ENCODE measurements around the gene RAB14. TPM values are rescaled to one million over a fixed set of nuclear protein-coding genes. Genes with fewer than 3 reads are reported as not detected.
A peak's percentile ranks its signal among the peaks of the same experiment; 100 is the strongest.

RAB14 gene
- total RNA-seq, 2 experiments from 2014 or later: 54.3 to 55.5 TPM

- intact Hi-C loops (cut with micrococcal nuclease): loop anchor here (10.0 kb wide), 1 partner anchor 158 kb away; the partner anchor contains the start of gene STOM
- H3K4me3 Mint-ChIP-seq: no peak overlapping the region
- no peak overlapping the region for H3K27ac Mint-ChIP-seq
- H3K9me3 Mint-ChIP-seq: no peaks in the 10 kb centered on the region
- H3K27me3 Mint-ChIP-seq: no peaks in the 10 kb centered on the region
- ATAC-seq (no peak), DNase-seq (no peak)
- POLR2A ChIA-PET: interaction anchor here (0.6 to 0.8 kb wide), 2 partner anchors 11 to 396 kb away, joined by 3 read pairs; no protein-coding TSS in a partner anchor
- no peak for TF ChIP-seq CTCF (IDR thresholded peaks at IDR 0.05)
- H3K4me1 Mint-ChIP-seq (ENCODE audit: low read depth): peaks cover 4% of the 10 kb centered on the region
- CTCF ChIA-PET: interaction anchor here (0.6 to 5.6 kb wide), 7 partner anchors 11 to 235 kb away, joined by 3 to 47 read pairs (median 3); no protein-coding TSS in a partner anchor
- no peaks in the 10 kb centered on the region for H3K36me3 Mint-ChIP-seq (ENCODE audit: low read depth)
These were observed 14.7 kb upstream of the RAB14 start for GRCh38 chr9:121216271-121216805.

GRCh38 chr9:121214005-121214404 lies 12.3 kb upstream of the RAB14 start:
- Mint-ChIP-seq H3K36me3 (ENCODE audit: low read depth) (no peaks in the 10 kb centered on the region), H3K4me3 (no peak overlapping the region), H3K27me3 (no peaks in the 10 kb centered on the region), H3K9me3 (no peaks in the 10 kb centered on the region), H3K4me1 (ENCODE audit: low read depth) (peaks cover 2% of the 10 kb centered on the region), H3K27ac (no peak overlapping the region)
- CTCF ChIA-PET: interaction anchor here (0.8 to 5.6 kb wide), 36 partner anchors 8 to 545 kb away, joined by 3 to 47 read pairs (median 10); partner anchors contain the start of genes GSN and RAB14
- DNase-seq (no peak), ATAC-seq (no peak)
- POLR2A ChIA-PET: interaction anchor here (1.6 kb wide), 1 partner anchor 87 kb away, joined by 5 read pairs; no protein-coding TSS in a partner anchor
- no peak for TF ChIP-seq CTCF (IDR thresholded peaks at IDR 0.05)
- intact Hi-C loops (cut with micrococcal nuclease): loop anchor here (10.0 kb wide), 1 partner anchor 161 kb away; the partner anchor contains the start of gene STOM

DNA sequence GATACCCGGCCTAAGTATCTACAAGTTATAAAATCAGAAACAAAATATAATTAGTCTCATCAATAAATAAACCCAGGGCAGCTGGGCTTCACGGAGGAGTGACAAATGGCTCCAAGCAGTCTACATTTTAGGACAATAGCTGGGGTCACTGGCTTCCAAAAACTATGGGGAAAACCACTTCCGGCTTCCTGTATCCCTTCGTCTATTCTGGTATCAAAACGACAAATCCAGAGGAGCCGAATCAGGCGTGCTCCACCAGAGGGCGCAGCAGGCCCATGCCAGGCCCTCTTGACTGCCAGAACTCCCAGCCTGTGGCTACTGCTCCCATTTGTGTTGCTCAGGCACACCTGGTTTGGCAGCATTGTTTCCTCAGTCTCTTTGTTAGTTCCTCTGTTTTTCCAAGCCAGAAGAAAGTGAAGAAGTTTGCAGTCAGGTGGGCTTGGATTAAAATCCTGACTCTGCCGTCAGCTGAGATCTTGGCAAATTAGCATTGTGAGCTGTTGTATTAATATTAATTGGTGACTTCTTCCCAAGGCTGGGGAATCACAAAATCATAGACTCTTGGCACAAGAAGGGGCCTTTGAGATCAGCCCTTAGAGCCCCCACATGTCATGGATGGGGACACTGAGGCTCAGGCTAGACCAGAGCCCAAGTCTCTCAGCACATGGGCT lies 11.6 kb upstream of the RAB14 start:
- ChIA-PET CTCF (interaction anchor here (0.7 to 5.6 kb wide), 44 partner anchors 8 to 544 kb away, joined by 3 to 47 read pairs (median 6); partner anchors contain the start of genes GSN and RAB14), POLR2A (interaction anchor here (1.0 to 1.6 kb wide), 2 partner anchors 88 to 146 kb away, joined by 3 to 5 read pairs; no protein-coding TSS in a partner anchor)
- no peaks in the 10 kb centered on the region for H3K9me3 Mint-ChIP-seq
- H3K4me3 Mint-ChIP-seq: no peak overlapping the region
- DNase-seq (peak; percentile 83), ATAC-seq (peak; percentile 79)
- TF ChIP-seq CTCF (IDR thresholded peaks at IDR 0.05): peak; percentile 92
- no peaks in the 10 kb centered on the region for H3K36me3 Mint-ChIP-seq (ENCODE audit: low read depth)
- peaks cover 4% of the 10 kb centered on the region for H3K4me1 Mint-ChIP-seq (ENCODE audit: low read depth)
- H3K27me3 Mint-ChIP-seq: no peaks in the 10 kb centered on the region
- H3K27ac Mint-ChIP-seq: no peak overlapping the region
- intact Hi-C loops (cut with micrococcal nuclease): loop anchor here (10.0 kb wide), 1 partner anchor 162 kb away; the partner anchor contains the start of gene STOM

- Mint-ChIP-seq H3K4me1 (ENCODE audit: low read depth) (peaks cover 21% of the 10 kb centered on the region), H3K27ac (no peak overlapping the region), H3K36me3 (ENCODE audit: low read depth) (no peaks in the 10 kb centered on the region), H3K9me3 (no peaks in the 10 kb centered on the region), H3K4me3 (no peak overlapping the region), H3K27me3 (no peaks in the 10 kb centered on the region)
- DNase-seq (no peak), ATAC-seq (no peak)
- intact Hi-C loops (cut with micrococcal nuclease): loop anchor here (10.0 kb wide), 1 partner anchor 164 kb away; the partner anchor contains the start of gene STOM
- POLR2A ChIA-PET: no interaction called here
- CTCF ChIA-PET: interaction anchor here (0.6 to 5.6 kb wide), 5 partner anchors 8 to 191 kb away, joined by 3 to 47 read pairs (median 25); partner anchors contain the start of gene RAB14
- TF ChIP-seq CTCF (IDR thresholded peaks at IDR 0.05): no peak
These were observed 8.9 kb upstream of the RAB14 start for GRCh38 chr9:121210536-121210935.

Measured in activated CD8-positive, alpha-beta T cell treated with anti-CD3 and anti-CD28 coated beads for 36 hours (primary cell).